Measurements from ENCODE around the gene PPP2R1B.

Gene PPP2R1B

GRCh38 chr11:111707039-111707690, 59.0 kb downstream of the PPP2R1B start:
- Histone ChIP-seq H3K4me1 (ENCODE audit: control insufficient read depth, insufficient read depth, low read length) (no peaks in the 10 kb centered on the region), H3K9ac (ENCODE audit: low read length) (no peak overlapping the region), H3K9me3 (ENCODE audit: control insufficient read depth, insufficient read depth, low read depth, low read length) (no peaks in the 10 kb centered on the region), H3K4me3 (ENCODE audit: low read depth, low read length) (no peak overlapping the region), H3K27me3 (ENCODE audit: control insufficient read depth, insufficient read depth, low read length) (no peaks in the 10 kb centered on the region), H3K27ac (ENCODE audit: low read depth, low read length) (no peak overlapping the region), H3K36me3 (ENCODE audit: control insufficient read depth, insufficient read depth, low read length) (peaks cover 22% of the 10 kb centered on the region)

- H3K9ac ChIP-seq (ENCODE audit: low read length), result no peak overlapping the region
- H3K27ac ChIP-seq (ENCODE audit: low read depth, low read length), result no peak overlapping the region
- H3K27me3 ChIP-seq (ENCODE audit: control insufficient read depth, insufficient read depth, low read length), result no peaks in the 10 kb centered on the region
- H3K4me3 ChIP-seq (ENCODE audit: low read depth, low read length), result no peak overlapping the region
- H3K9me3 ChIP-seq (ENCODE audit: control insufficient read depth, insufficient read depth, low read depth, low read length), result no peaks in the 10 kb centered on the region
- no peaks in the 10 kb centered on the region for H3K4me1 ChIP-seq (ENCODE audit: control insufficient read depth, insufficient read depth, low read length)
- peaks cover 18% of the 10 kb centered on the region for H3K36me3 ChIP-seq (ENCODE audit: control insufficient read depth, insufficient read depth, low read length)
Observed at GRCh38 chr11:111703576-111703975, 62.6 kb downstream of the PPP2R1B start.

- H3K27ac ChIP-seq (ENCODE audit: low read depth, low read length), result no peak overlapping the region
- H3K9me3 ChIP-seq (ENCODE audit: control insufficient read depth, insufficient read depth, low read depth, low read length), result no peaks in the 10 kb centered on the region
- no peaks in the 10 kb centered on the region for H3K4me1 ChIP-seq (ENCODE audit: control insufficient read depth, insufficient read depth, low read length)
- peaks cover 13% of the 10 kb centered on the region for H3K36me3 ChIP-seq (ENCODE audit: control insufficient read depth, insufficient read depth, low read length)
- H3K9ac ChIP-seq (ENCODE audit: low read length), result no peak overlapping the region
- H3K27me3 ChIP-seq (ENCODE audit: control insufficient read depth, insufficient read depth, low read length), result no peaks in the 10 kb centered on the region
- no peak overlapping the region for H3K4me3 ChIP-seq (ENCODE audit: low read depth, low read length)
Observed at GRCh38 chr11:111702623-111703022, 63.6 kb downstream of the PPP2R1B start.

- Histone ChIP-seq H3K27me3 (ENCODE audit: control insufficient read depth, insufficient read depth, low read length) (no peaks in the 10 kb centered on the region), H3K4me3 (ENCODE audit: low read depth, low read length) (no peak overlapping the region), H3K9ac (ENCODE audit: low read length) (no peak overlapping the region), H3K36me3 (ENCODE audit: control insufficient read depth, insufficient read depth, low read length) (peaks cover 10% of the 10 kb centered on the region; the same call in 1 of the 2 replicates), H3K27ac (ENCODE audit: low read depth, low read length) (no peak overlapping the region), H3K4me1 (ENCODE audit: control insufficient read depth, insufficient read depth, low read length) (no peaks in the 10 kb centered on the region), H3K9me3 (ENCODE audit: control insufficient read depth, insufficient read depth, low read depth, low read length) (no peaks in the 10 kb centered on the region)
Observed at GRCh38 chr11:111700162-111700561, 66.0 kb downstream of the PPP2R1B start.

GRCh38 chr11:111699579-111700156, 66.5 kb downstream of the PPP2R1B start:
- Histone ChIP-seq H3K36me3 (ENCODE audit: control insufficient read depth, insufficient read depth, low read length) (0 out of 2 replicates have a peak, but pooled peaks cover 6% of the 10 kb centered on the region), H3K4me3 (ENCODE audit: low read depth, low read length) (no peak overlapping the region), H3K27me3 (ENCODE audit: control insufficient read depth, insufficient read depth, low read length) (no peaks in the 10 kb centered on the region), H3K4me1 (ENCODE audit: control insufficient read depth, insufficient read depth, low read length) (no peaks in the 10 kb centered on the region), H3K9me3 (ENCODE audit: control insufficient read depth, insufficient read depth, low read depth, low read length) (no peaks in the 10 kb centered on the region), H3K27ac (ENCODE audit: low read depth, low read length) (no peak overlapping the region), H3K9ac (ENCODE audit: low read length) (no peak overlapping the region)

- H3K4me3 ChIP-seq (ENCODE audit: low read depth, low read length), result no peak overlapping the region
- no peaks in the 10 kb centered on the region for H3K4me1 ChIP-seq (ENCODE audit: control insufficient read depth, insufficient read depth, low read length)
- H3K27me3 ChIP-seq (ENCODE audit: control insufficient read depth, insufficient read depth, low read length), result no peaks in the 10 kb centered on the region
- 0 out of 2 replicates have a peak, but pooled peaks cover 3% of the 10 kb centered on the region for H3K36me3 ChIP-seq (ENCODE audit: control insufficient read depth, insufficient read depth, low read length)
- no peak overlapping the region for H3K9ac ChIP-seq (ENCODE audit: low read length)
- H3K9me3 ChIP-seq (ENCODE audit: control insufficient read depth, insufficient read depth, low read depth, low read length), result no peaks in the 10 kb centered on the region
- H3K27ac ChIP-seq (ENCODE audit: low read depth, low read length), result no peak overlapping the region
Observed at GRCh38 chr11:111698852-111699559, 67.2 kb downstream of the PPP2R1B start.

GRCh38 chr11:111697933-111698371, 68.2 kb downstream of the PPP2R1B start:
- H3K4me1 ChIP-seq (ENCODE audit: control insufficient read depth, insufficient read depth, low read length), result no peaks in the 10 kb centered on the region
- H3K36me3 ChIP-seq (ENCODE audit: control insufficient read depth, insufficient read depth, low read length), result no peaks in the 10 kb centered on the region
- H3K27me3 ChIP-seq (ENCODE audit: control insufficient read depth, insufficient read depth, low read length), result no peaks in the 10 kb centered on the region
- no peak overlapping the region for H3K27ac ChIP-seq (ENCODE audit: low read depth, low read length)
- H3K9me3 ChIP-seq (ENCODE audit: control insufficient read depth, insufficient read depth, low read depth, low read length), result no peaks in the 10 kb centered on the region
- H3K9ac ChIP-seq (ENCODE audit: low read length), result no peak overlapping the region
- no peak overlapping the region for H3K4me3 ChIP-seq (ENCODE audit: low read depth, low read length)

- no peaks in the 10 kb centered on the region for H3K9me3 ChIP-seq (ENCODE audit: control insufficient read depth, insufficient read depth, low read depth, low read length)
- no peak overlapping the region for H3K4me3 ChIP-seq (ENCODE audit: low read depth, low read length)
- H3K27ac ChIP-seq (ENCODE audit: low read depth, low read length), result no peak overlapping the region
- H3K4me1 ChIP-seq (ENCODE audit: control insufficient read depth, insufficient read depth, low read length), result no peaks in the 10 kb centered on the region
- no peaks in the 10 kb centered on the region for H3K27me3 ChIP-seq (ENCODE audit: control insufficient read depth, insufficient read depth, low read length)
- no peaks in the 10 kb centered on the region; the same call in 1 of the 2 replicates for H3K36me3 ChIP-seq (ENCODE audit: control insufficient read depth, insufficient read depth, low read length)
- no peak overlapping the region for H3K9ac ChIP-seq (ENCODE audit: low read length)
Observed at GRCh38 chr11:111696556-111696955, 69.6 kb downstream of the PPP2R1B start.

- Histone ChIP-seq H3K4me1 (ENCODE audit: control insufficient read depth, insufficient read depth, low read length) (no peaks in the 10 kb centered on the region), H3K27ac (ENCODE audit: low read depth, low read length) (no peak overlapping the region), H3K4me3 (ENCODE audit: low read depth, low read length) (no peak overlapping the region), H3K9me3 (ENCODE audit: control insufficient read depth, insufficient read depth, low read depth, low read length) (no peaks in the 10 kb centered on the region), H3K27me3 (ENCODE audit: control insufficient read depth, insufficient read depth, low read length) (no peaks in the 10 kb centered on the region), H3K36me3 (ENCODE audit: control insufficient read depth, insufficient read depth, low read length) (no peaks in the 10 kb centered on the region; the same call in 1 of the 2 replicates), H3K9ac (ENCODE audit: low read length) (no peak overlapping the region)
Observed at GRCh38 chr11:111694851-111695250, 71.3 kb downstream of the PPP2R1B start.

GRCh38 chr11:111693224-111693937, 72.8 kb downstream of the PPP2R1B start:
- Histone ChIP-seq H3K4me3 (ENCODE audit: low read depth, low read length) (no peak overlapping the region), H3K9me3 (ENCODE audit: control insufficient read depth, insufficient read depth, low read depth, low read length) (no peaks in the 10 kb centered on the region), H3K36me3 (ENCODE audit: control insufficient read depth, insufficient read depth, low read length) (no peaks in the 10 kb centered on the region; the same call in 1 of the 2 replicates), H3K27ac (ENCODE audit: low read depth, low read length) (no peak overlapping the region), H3K27me3 (ENCODE audit: control insufficient read depth, insufficient read depth, low read length) (no peaks in the 10 kb centered on the region), H3K4me1 (ENCODE audit: control insufficient read depth, insufficient read depth, low read length) (no peaks in the 10 kb centered on the region), H3K9ac (ENCODE audit: low read length) (no peak overlapping the region)

All from HUES6 (cell line).